ENCODE results near the gene HERPUD2.
"Not testable (repeated sequence)": the region's sequence is repeated elsewhere in the genome, so short reads cannot be mapped to it uniquely, and the experiment has no call there.

DNA sequence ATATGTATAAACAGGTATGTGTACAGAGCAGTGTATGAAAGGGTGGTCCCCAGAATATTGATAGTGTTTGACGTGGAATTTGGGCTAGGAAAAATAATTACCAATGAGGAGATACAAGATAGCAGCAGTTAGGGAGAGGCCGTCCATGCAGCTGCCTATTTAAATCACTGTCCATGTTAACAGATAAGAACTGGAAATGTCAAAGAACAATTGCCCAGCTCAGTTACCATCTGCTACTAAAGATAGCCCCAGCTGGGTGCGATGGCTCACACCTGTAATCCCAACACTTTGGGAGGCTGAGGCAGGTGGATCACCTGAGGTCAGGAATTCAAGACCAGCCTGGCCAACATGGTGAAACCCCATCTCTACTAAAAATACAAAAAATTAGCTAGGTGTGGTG is 3.4 kb upstream of the HERPUD2 start:
- TF ChIP-seq, protein P1, sequence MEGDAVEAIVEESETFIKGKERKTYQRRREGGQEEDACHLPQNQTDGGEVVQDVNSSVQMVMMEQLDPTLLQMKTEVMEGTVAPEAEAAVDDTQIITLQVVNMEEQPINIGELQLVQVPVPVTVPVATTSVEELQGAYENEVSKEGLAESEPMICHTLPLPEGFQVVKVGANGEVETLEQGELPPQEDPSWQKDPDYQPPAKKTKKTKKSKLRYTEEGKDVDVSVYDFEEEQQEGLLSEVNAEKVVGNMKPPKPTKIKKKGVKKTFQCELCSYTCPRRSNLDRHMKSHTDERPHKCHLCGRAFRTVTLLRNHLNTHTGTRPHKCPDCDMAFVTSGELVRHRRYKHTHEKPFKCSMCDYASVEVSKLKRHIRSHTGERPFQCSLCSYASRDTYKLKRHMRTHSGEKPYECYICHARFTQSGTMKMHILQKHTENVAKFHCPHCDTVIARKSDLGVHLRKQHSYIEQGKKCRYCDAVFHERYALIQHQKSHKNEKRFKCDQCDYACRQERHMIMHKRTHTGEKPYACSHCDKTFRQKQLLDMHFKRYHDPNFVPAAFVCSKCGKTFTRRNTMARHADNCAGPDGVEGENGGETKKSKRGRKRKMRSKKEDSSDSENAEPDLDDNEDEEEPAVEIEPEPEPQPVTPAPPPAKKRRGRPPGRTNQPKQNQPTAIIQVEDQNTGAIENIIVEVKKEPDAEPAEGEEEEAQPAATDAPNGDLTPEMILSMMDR (optimal IDR thresholded peaks at IDR 0.05 in 1 of 3, IDR thresholded peaks at IDR 0.05 in 1 of 3, conservative IDR thresholded peaks at IDR 0.05 in 1 of 3; ENCODE audit: extremely low read depth in 1 of 3, insufficient read depth in 2 of 3, low read length in 3 of 3), result not testable (repeated sequence)
- TF ChIP-seq EZH2 (IDR thresholded peaks at IDR 0.05; ENCODE audit: low read length), result not testable (repeated sequence)
